Heart left ventricle (tissue), 16 donors: ENCODE measurements around the gene THBD. TPM values are rescaled to one million over a fixed set of nuclear protein-coding genes. Genes with fewer than 3 reads are reported as not detected.

ENCODE experiments used
- ATAC-seq, 4 donors: fragments of 200-7000 bp; cut with Tn5 transposase; one replicate each; pipeline ENCODE4 v1.9.1; 2020 to 2022; ENCODE audit warnings: moderate library complexity in 4 of 4, mild to moderate bottlenecking in 3 of 4, moderate number of reproducible peaks in 1 of 4
- DNase-seq, 5 donors: peaks; one replicate each; pipeline ENCODE4 v3.0.0-alpha.2; 2020
- H3K27ac ChIP-seq, 12 donors: fragments of 200-600 bp; sonication (generic) in 4 of 12; one replicate each; pipeline versions ENCODE4 v1.5.0 to v1.8.0; 2016 to 2022; ENCODE audit warnings: mild to moderate bottlenecking in 2 of 12
- H3K27me3 ChIP-seq, 9 donors: fragments of 200-600 bp; sonication (generic) in 2 of 9; one replicate each; pipeline versions ENCODE4 v1.5.1 to v1.8.0; 2016 to 2022; ENCODE audit warnings: mild to moderate bottlenecking in 3 of 9
- H3K36me3 ChIP-seq, 9 donors: fragments of 200-600 bp; sonication (generic) in 2 of 9; one replicate each; pipeline versions ENCODE4 v1.5.0 to v1.8.0; 2018 to 2022; ENCODE audit warnings: mild to moderate bottlenecking in 2 of 9
- H3K4me1 ChIP-seq, 12 donors: fragments of 200-600 bp; sonication (generic) in 4 of 12; one replicate each; pipeline versions ENCODE4 v1.5.0 to v1.8.0; 2016 to 2022; ENCODE audit warnings: mild to moderate bottlenecking in 3 of 12
- H3K4me3 ChIP-seq, 12 donors: fragments of 200-600 bp; sonication (generic) in 4 of 12; one replicate each; pipeline versions ENCODE4 v1.5.0 to v1.8.0; 2017 to 2022; ENCODE audit warnings: mild to moderate bottlenecking in 9 of 12, moderate library complexity in 4 of 12
- H3K9me3 ChIP-seq, 12 donors: fragments of 200-600 bp; sonication (generic) in 4 of 12; one replicate each; pipeline versions ENCODE4 v1.5.0 to v1.8.0; 2016 to 2022; ENCODE audit warnings: mild to moderate bottlenecking in 1 of 12
- CTCF ChIP-seq, 12 donors: fragments of 200-600 bp; sonication (generic) in 4 of 12; IDR thresholded peaks; one replicate each; pipeline versions ENCODE4 v1.5.0 to v1.8.0; 2018 to 2022; ENCODE audit warnings: antibody characterized with exemption in 12 of 12, mild to moderate bottlenecking in 5 of 12
- POLR2A ChIP-seq, 2 donors: fragments of 450-650 bp; IDR thresholded peaks; one replicate each; pipeline ENCODE4 v1.6.1; 2017; ENCODE audit warnings: antibody characterized with exemption in 2 of 2, mild to moderate bottlenecking in 2 of 2, moderate library complexity in 2 of 2
- WGBS, 4 donors: extraction: QIAGEN DNeasy Blood & Tissue Kit in 2 of 4; methylation state at CpG; one replicate each; pipeline versions ENCODE4 v1.1.5 to v1.1.7; 2013 to 2018; 5-methylcytosine and 5-hydroxymethylcytosine counted together
- intact Hi-C, 10 donors: fragments of 100-400 bp; cut with DNase I; formaldehyde crosslinking; loops; one replicate each; pipeline versions ENCODE4 v1.11.1 to v1.14.2; 2022
- polyA plus RNA-seq, 2 donors: library from polyadenylated mRNA; stranded (reverse); fragments of 200-250 nt; gene quantifications; one replicate each; pipeline ENCODE4 v1.2.3, GENCODE V29; 2013
- total RNA-seq, 9 donors: library from RNA; depleted of rRNA in 2 of 9; stranded (reverse); fragments of >200 nt in 2 of 9; fragmentation: NEBNext Ultra II Directional in 3 of 9; extraction: Animal tissue kit (Norgen Biotek cat#: 25700) in 3 of 9; gene quantifications; one replicate each; pipeline versions ENCODE4 v1.1.0 to v1.2.4, GENCODE V29; 2016 to 2023
- donor health status: ischemic (EF 13 %, LVEDD 7.1; RV severe dilation, severe dysfunction).
- donor health status: healthy with polysubstance abuse.
- donor health status: DM: no; HTN: yes; CAD: no.
- donor health status: DM: no; HTN: no; CAD: no.
- donor health status: ischemic (EF 25% LVEDD 6.9; RV normal size, moderate dysfunction).
- donor health status: ischemic (EF 25% LVEDD 5.7; RV mildly dilated, moderate dysfunction).
- donor health status: healthy.
- donor health status: DM: yes; HTN: yes; CAD: no.
- donor health status: ischemic (EF 35%, LVEDD 5.7; RV mildly dilated, moderate dysfunction).
- donor health status: nonischemic (EF 11% LVEDD 7.7; RV severe dilation, severe dysfunction).
- donor health status: DM: yes; HTN: yes; CAD: no.
- donor health status: PGD.
- donor health status: ischemic (EF 29% LVEDD 5.4; RV normal size, mild dysfunction).
- donor health status: nonischemic (EF 23%, LVEDD 6.1; RV moderate dilation, normal function).

THBD gene
- total and polyA plus RNA-seq, 11 donors = 8.2 to 70.9 (median 19.9) TPM

GRCh38 chr20:23081263-23081819, 31.9 kb upstream of the THBD start:
- Histone ChIP-seq H3K9me3 (no peaks in the 10 kb centered on the region), H3K4me1 (peaks cover 0 to 64% (median 28%) of the 10 kb centered on the region in 12 donors), H3K36me3 (peaks cover 0 to 24% (median 0%) of the 10 kb centered on the region in 9 donors), H3K4me3 (peak overlapping the region in 10 of 12 donors; percentile 27 to 70 (median 63)), H3K27ac (peak overlapping the region in 10 of 12 donors; percentile 85 to 99 (median 98)), H3K27me3 (no peaks in the 10 kb centered on the region)
- DNase-seq (no peak), ATAC-seq (no peak)
- intact Hi-C loops = loop anchor here in 2 of 10 donors (5.0 to 10.0 kb wide), 3 partner anchors 53 to 121 kb away; no protein-coding TSS in a partner anchor
- 63 to 81% (median 68%) methylated on average over 9 of the region's 9 CpGs for WGBS, 4 donors
- no peak for TF ChIP-seq CTCF (IDR thresholded peaks at IDR 0.05)
- no peak for TF ChIP-seq POLR2A (IDR thresholded peaks at IDR 0.05)

- peak overlapping the region in 3 of 12 donors; percentile 9 to 61 (median 24) for H3K4me3 ChIP-seq
- intact Hi-C loops = loop anchor here in 2 of 10 donors (5.0 to 10.0 kb wide), 3 partner anchors 54 to 122 kb away; no protein-coding TSS in a partner anchor
- TF ChIP-seq POLR2A (IDR thresholded peaks at IDR 0.05) (no peak), CTCF (IDR thresholded peaks at IDR 0.05) (no peak)
- ATAC-seq (no peak), DNase-seq (no peak)
- no peaks in the 10 kb centered on the region for H3K27me3 ChIP-seq
- no peaks in the 10 kb centered on the region for H3K9me3 ChIP-seq
- peak overlapping the region in 9 of 12 donors; percentile 1 to 99 (median 94) for H3K27ac ChIP-seq
- H3K4me1 ChIP-seq = peaks cover 0 to 56% (median 24%) of the 10 kb centered on the region in 12 donors
- WGBS, 4 donors = 63 to 84% (median 69%) methylated on average over 10 of the region's 10 CpGs
- peaks cover 0 to 24% (median 0%) of the 10 kb centered on the region in 9 donors for H3K36me3 ChIP-seq
These were observed 31.0 kb upstream of the THBD start for GRCh38 chr20:23080521-23080920.

- DNase-seq (no peak), ATAC-seq (no peak)
- Histone ChIP-seq H3K27me3 (no peaks in the 10 kb centered on the region), H3K9me3 (no peaks in the 10 kb centered on the region), H3K36me3 (peaks cover 0 to 24% (median 0%) of the 10 kb centered on the region in 9 donors), H3K27ac (peak overlapping the region in 7 of 12 donors; percentile 5 to 99 (median 41)), H3K4me3 (peak overlapping the region in 3 of 12 donors; percentile 9 to 61 (median 24)), H3K4me1 (peaks cover 0 to 50% (median 24%) of the 10 kb centered on the region in 12 donors)
- no peak for TF ChIP-seq CTCF (IDR thresholded peaks at IDR 0.05)
- no peak for TF ChIP-seq POLR2A (IDR thresholded peaks at IDR 0.05)
- 48 to 68% (median 57%) methylated on average over 2 of the region's 2 CpGs for WGBS, 4 donors
- intact Hi-C loops = loop anchor here in 2 of 10 donors (5.0 to 10.0 kb wide), 3 partner anchors 55 to 122 kb away; no protein-coding TSS in a partner anchor
These were observed 30.5 kb upstream of the THBD start for GRCh38 chr20:23079926-23080325.

GRCh38 chr20:23079016-23079351, 29.5 kb upstream of the THBD start:
- Histone ChIP-seq H3K9me3 (no peaks in the 10 kb centered on the region), H3K36me3 (peaks cover 0 to 24% (median 0%) of the 10 kb centered on the region in 9 donors), H3K27ac (peak overlapping the region in 1 of 12 donors; percentile 10), H3K4me3 (no peak overlapping the region), H3K4me1 (peaks cover 0 to 43% (median 24%) of the 10 kb centered on the region in 12 donors), H3K27me3 (no peaks in the 10 kb centered on the region)
- DNase-seq (no peak), ATAC-seq (no peak)
- intact Hi-C loops = no loop called here
- WGBS, 4 donors = 78 to 87% (median 81%) methylated on average over 6 of the region's 6 CpGs
- TF ChIP-seq CTCF (IDR thresholded peaks at IDR 0.05) (no peak), POLR2A (IDR thresholded peaks at IDR 0.05) (no peak)
